ENCODE measurements around the gene CENPF. TPM values are rescaled to one million over a fixed set of nuclear protein-coding genes. Genes with fewer than 3 reads are reported as not detected.

Gene CENPF
- total and polyA plus RNA-seq, 2 experiments from 2014 or later: 123 to 376 TPM

- Histone ChIP-seq H3K36me3 (ENCODE audit: insufficient read depth) (peaks cover 77% of the 10 kb centered on the region), H3F3A (replicated peaks; ENCODE audit: low read depth) (peaks cover 6% of the 10 kb centered on the region), H2AFZ (no peak overlapping the region), H3K4me2 (no peak overlapping the region), H4K20me1 (replicated peaks; ENCODE audit: insufficient read depth) (peaks cover 3% of the 10 kb centered on the region), H3K9me2 (ENCODE audit: insufficient read depth) (no peaks in the 10 kb centered on the region), H3K4me1 (ENCODE audit: insufficient read depth) (no peaks in the 10 kb centered on the region), H3K27me3 (ENCODE audit: insufficient read depth) (no peaks in the 10 kb centered on the region), H3K27ac (ENCODE audit: low read depth) (no peak overlapping the region), H3K4me3 (no peak overlapping the region), H3K79me2 (replicated peaks; ENCODE audit: insufficient read depth) (no peaks in the 10 kb centered on the region)
- TF ChIP-seq ZNF331 (CRISPR knock-in tag; IDR thresholded peaks at IDR 0.05; ENCODE audit: low read depth) (no peak), EZH2phosphoT487 (IDR thresholded peaks at IDR 0.05; ENCODE audit: unreplicated experiment) (no peak), CTCF (conservative IDR thresholded peaks at IDR 0.05; ENCODE audit: low read depth in 2 of 2) (no peak), CREB1 (CRISPR knock-in tag; IDR thresholded peaks at IDR 0.05; ENCODE audit: low read depth) (no peak), ETS1 (IDR thresholded peaks at IDR 0.05) (no peak), ZNF462 (CRISPR knock-in tag; IDR thresholded peaks at IDR 0.05) (no peak), NANOG (IDR thresholded peaks at IDR 0.05; ENCODE audit: borderline replicate concordance) (no peak), REST (IDR thresholded peaks at IDR 0.05; ENCODE audit: unreplicated experiment) (no peak), STAT1 (IDR thresholded peaks at IDR 0.05; ENCODE audit: unreplicated experiment) (no peak), JUNB (IDR thresholded peaks at IDR 0.05; ENCODE audit: unreplicated experiment) (no peak), POLR2AphosphoS5 (IDR thresholded peaks at IDR 0.05; ENCODE audit: low read depth) (no peak), ZNF114 (CRISPR knock-in tag; IDR thresholded peaks at IDR 0.05) (no peak), EZH2 (IDR thresholded peaks at IDR 0.05; ENCODE audit: low read depth, unreplicated experiment) (no peak)
- DNase-seq (ENCODE audit: low spot score): no peak
- ATAC-seq: no peak
- Mint-ChIP-seq H3K27me3 (ENCODE audit: insufficient read depth, low read depth, poor library complexity) (no peaks in the 10 kb centered on the region), H3K4me3 (no peak overlapping the region), H3K27ac (no peak overlapping the region), H3K36me3 (ENCODE audit: low read depth) (peaks cover 98% of the 10 kb centered on the region), H3K4me1 (no peaks in the 10 kb centered on the region), H3K9me3 (no peaks in the 10 kb centered on the region; the same call in 2 of the 3 replicates)
Measured at GRCh38 chr1:214650664-214651063, 47.7 kb downstream of the CENPF start.

Measured in GM23338 (cell line).